Mammary epithelial cell (primary cell): ENCODE measurements around the gene RACGAP1.

Experiments used
- EZH2 ChIP-seq: IDR thresholded peaks from 2 replicates; pipeline ENCODE4 v1.6.1; 2012; ENCODE audit warnings: low read length, inconsistent platforms, borderline replicate concordance
- TF ChIP-seq, protein P1 (sequence below), 2 donors: IDR thresholded peaks in 1 of 2; conservative IDR thresholded peaks in 1 of 2; 2 replicates each; pipeline ENCODE4 v1.5.1; 2011 to 2012; ENCODE audit warnings: inconsistent platforms in 2 of 2, low read length in 2 of 2, mild to moderate bottlenecking in 2 of 2, control low read depth in 1 of 2, low read depth in 1 of 2; ENCODE audit not compliant: insufficient read depth in 1 of 2; ENCODE audit errors: extremely low read depth in 1 of 2

DNA sequence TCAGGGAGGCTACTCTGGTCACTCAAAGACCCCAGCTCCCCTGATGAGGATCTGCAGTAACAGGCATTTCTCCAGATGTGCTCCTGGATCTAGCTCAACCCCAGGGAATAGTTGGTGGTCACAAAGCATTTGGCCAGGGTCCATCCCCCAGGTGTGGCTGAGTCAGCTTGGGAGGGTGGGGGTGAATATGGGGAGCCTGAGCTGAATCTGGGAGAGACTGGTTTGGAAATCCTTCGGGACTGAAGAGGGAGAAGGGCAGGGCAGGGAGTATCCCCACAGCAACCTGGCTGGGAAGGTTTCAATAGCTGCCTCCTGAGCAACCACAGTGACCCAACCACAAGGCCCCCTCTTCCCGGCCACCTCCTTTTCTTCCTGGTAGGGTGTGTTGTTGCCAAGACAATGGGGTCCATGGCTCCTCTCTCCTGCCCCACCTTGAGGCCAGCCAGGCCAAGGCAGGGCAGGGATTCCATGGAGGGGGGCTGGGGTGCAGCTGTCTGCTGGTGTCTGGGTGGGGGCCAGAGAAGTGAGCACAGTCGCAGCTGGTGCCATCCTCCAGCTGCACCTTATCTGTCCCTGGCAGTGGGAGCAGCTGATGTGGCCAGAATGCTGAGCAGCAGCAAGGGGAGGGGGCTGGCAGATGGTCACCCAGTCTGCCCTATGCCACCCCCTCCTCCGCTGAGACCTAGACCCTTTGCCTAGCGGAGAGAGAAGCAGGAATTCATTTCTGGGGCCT lies 37.6 kb upstream of the RACGAP1 start:
- no peak for TF ChIP-seq EZH2
- TF ChIP-seq, protein P1, sequence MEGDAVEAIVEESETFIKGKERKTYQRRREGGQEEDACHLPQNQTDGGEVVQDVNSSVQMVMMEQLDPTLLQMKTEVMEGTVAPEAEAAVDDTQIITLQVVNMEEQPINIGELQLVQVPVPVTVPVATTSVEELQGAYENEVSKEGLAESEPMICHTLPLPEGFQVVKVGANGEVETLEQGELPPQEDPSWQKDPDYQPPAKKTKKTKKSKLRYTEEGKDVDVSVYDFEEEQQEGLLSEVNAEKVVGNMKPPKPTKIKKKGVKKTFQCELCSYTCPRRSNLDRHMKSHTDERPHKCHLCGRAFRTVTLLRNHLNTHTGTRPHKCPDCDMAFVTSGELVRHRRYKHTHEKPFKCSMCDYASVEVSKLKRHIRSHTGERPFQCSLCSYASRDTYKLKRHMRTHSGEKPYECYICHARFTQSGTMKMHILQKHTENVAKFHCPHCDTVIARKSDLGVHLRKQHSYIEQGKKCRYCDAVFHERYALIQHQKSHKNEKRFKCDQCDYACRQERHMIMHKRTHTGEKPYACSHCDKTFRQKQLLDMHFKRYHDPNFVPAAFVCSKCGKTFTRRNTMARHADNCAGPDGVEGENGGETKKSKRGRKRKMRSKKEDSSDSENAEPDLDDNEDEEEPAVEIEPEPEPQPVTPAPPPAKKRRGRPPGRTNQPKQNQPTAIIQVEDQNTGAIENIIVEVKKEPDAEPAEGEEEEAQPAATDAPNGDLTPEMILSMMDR (conservative IDR thresholded peaks at IDR 0.05 in 1 of 2, IDR thresholded peaks at IDR 0.05 in 1 of 2; ENCODE audit: extremely low read depth in 1 of 2, insufficient read depth in 1 of 2, low read depth in 1 of 2, low read length in 2 of 2) = no peak
